ENCODE measurements around the gene BCCIP.

GRCh38 chr10:125878957-125879835 is 55.9 kb downstream of the BCCIP start:
- TF ChIP-seq CTCF (IDR thresholded peaks at IDR 0.05): no peak
- no peak for TF ChIP-seq POLR2A (IDR thresholded peaks at IDR 0.05)
